ENCODE results near the gene AUTS2. TPM values are rescaled to one million over a fixed set of nuclear protein-coding genes. Genes with fewer than 3 reads are reported as not detected.

The AUTS2 gene
- polyA plus RNA-seq, 3 donors, result 0.08 to 0.35 TPM; not detected in 1

- Histone ChIP-seq H3K79me2 (ENCODE audit: insufficient read depth, low read length) (no peaks in the 10 kb centered on the region), H3K27ac (ENCODE audit: low read depth in 1 of 2, low read length in 2 of 2) (no peak overlapping the region), H4K20me1 (ENCODE audit: insufficient read depth, low read length) (no peaks in the 10 kb centered on the region), H3K4me2 (replicated peaks; ENCODE audit: extremely low read depth, low read length, poor library complexity, severe bottlenecking) (no peak overlapping the region), H3K27me3 (ENCODE audit: control insufficient read depth in 2 of 2, insufficient read depth in 2 of 2, low read length in 2 of 2) (no peaks in the 10 kb centered on the region), H3K36me3 (replicated peaks in 1 of 2; ENCODE audit: control insufficient read depth in 1 of 2, insufficient read depth in 2 of 2, low read length in 2 of 2) (no peaks in the 10 kb centered on the region), H3K4me1 (ENCODE audit: control insufficient read depth in 1 of 2, insufficient read depth in 2 of 2, low read length in 2 of 2) (no peaks in the 10 kb centered on the region), H3K9ac (ENCODE audit: insufficient read depth, low read length, poor library complexity, severe bottlenecking) (no peak overlapping the region), H2AFZ (ENCODE audit: insufficient read depth, low read depth, low read length, poor library complexity, severe bottlenecking) (no peak overlapping the region), H3K4me3 (replicated peaks in 1 of 3; ENCODE audit: low read depth in 2 of 3, low read length in 3 of 3) (no peak overlapping the region), H3K9me3 (replicated peaks in 1 of 2; ENCODE audit: control insufficient read depth in 1 of 2, insufficient read depth in 1 of 2, low read length in 2 of 2) (no peaks in the 10 kb centered on the region)
- Mint-ChIP-seq H3K4me1 (peaks cover 6% of the 10 kb centered on the region), H3K27me3 (ENCODE audit: low read depth in 3 of 3) (peaks cover 0 to 1% (median 0%) of the 10 kb centered on the region in 3 donors), H3K27ac (no peak overlapping the region), H3K9me3 (no peaks in the 10 kb centered on the region), H3K4me3 (no peak overlapping the region), H3K36me3 (no peaks in the 10 kb centered on the region)
- WGBS (ENCODE audit: insufficient coverage), result 100% methylated on average over 1 of the region's 2 CpGs
- DNase-seq, result no peak
- intact Hi-C loops (cut with micrococcal nuclease), result no loop called here
- no peak for TF ChIP-seq CTCF (IDR thresholded peaks at IDR 0.05)
Observed at GRCh38 chr7:69706070-69706469, 107.8 kb downstream of the AUTS2 start.

GRCh38 chr7:69708857-69709256, 110.6 kb downstream of the AUTS2 start:
- no peak overlapping the region for H3K9ac ChIP-seq (ENCODE audit: insufficient read depth, low read length, poor library complexity, severe bottlenecking)
- H3K27ac ChIP-seq (ENCODE audit: low read depth in 1 of 2, low read length in 2 of 2), result no peak overlapping the region
- H3K4me1 Mint-ChIP-seq, result peaks cover 5% of the 10 kb centered on the region
- WGBS (ENCODE audit: insufficient coverage), result no CpG with 5 or more reads among the region's 2 CpGs
- H4K20me1 ChIP-seq (ENCODE audit: insufficient read depth, low read length), result no peaks in the 10 kb centered on the region
- H3K9me3 ChIP-seq (replicated peaks in 1 of 2; ENCODE audit: control insufficient read depth in 1 of 2, insufficient read depth in 1 of 2, low read length in 2 of 2), result no peaks in the 10 kb centered on the region
- no peaks in the 10 kb centered on the region for H3K9me3 Mint-ChIP-seq
- TF ChIP-seq CTCF (IDR thresholded peaks at IDR 0.05), result no peak
- no peak overlapping the region for H3K4me2 ChIP-seq (replicated peaks; ENCODE audit: extremely low read depth, low read length, poor library complexity, severe bottlenecking)
- H3K4me3 Mint-ChIP-seq, result no peak overlapping the region
- H3K36me3 Mint-ChIP-seq, result no peaks in the 10 kb centered on the region
- no peaks in the 10 kb centered on the region for H3K4me1 ChIP-seq (ENCODE audit: control insufficient read depth in 1 of 2, insufficient read depth in 2 of 2, low read length in 2 of 2)
- no peaks in the 10 kb centered on the region for H3K79me2 ChIP-seq (ENCODE audit: insufficient read depth, low read length)
- H3K27me3 ChIP-seq (ENCODE audit: control insufficient read depth in 2 of 2, insufficient read depth in 2 of 2, low read length in 2 of 2), result no peaks in the 10 kb centered on the region
- H3K4me3 ChIP-seq (replicated peaks in 1 of 3; ENCODE audit: low read depth in 2 of 3, low read length in 3 of 3), result no peak overlapping the region
- peak in 2 of 3 donors; percentile 0 to 8 for DNase-seq
- no peak overlapping the region for H3K27ac Mint-ChIP-seq
- H3K27me3 Mint-ChIP-seq (ENCODE audit: low read depth in 3 of 3), result peaks cover 0 to 1% (median 0%) of the 10 kb centered on the region in 3 donors
- H3K36me3 ChIP-seq (replicated peaks in 1 of 2; ENCODE audit: control insufficient read depth in 1 of 2, insufficient read depth in 2 of 2, low read length in 2 of 2), result no peaks in the 10 kb centered on the region
- intact Hi-C loops (cut with micrococcal nuclease), result no loop called here
- no peak overlapping the region for H2AFZ ChIP-seq (ENCODE audit: insufficient read depth, low read depth, low read length, poor library complexity, severe bottlenecking)

All from CD14-positive monocyte (primary cell).